Erythroblast (primary cell): Measurements from ENCODE around the gene FERMT2.

ENCODE experiments used
- GATA1 ChIP-seq: IDR thresholded peaks from 2 replicates; pipeline ENCODE4 v1.6.1; 2011; ENCODE audit warnings: low read depth, mild to moderate bottlenecking, control low read depth, low read length, moderate library complexity
- POLR2A ChIP-seq: IDR thresholded peaks from 2 replicates; pipeline ENCODE4 v1.6.1; 2011; ENCODE audit warnings: mild to moderate bottlenecking, low read length

GRCh38 chr14:52876311-52876710 is 74.5 kb downstream of the FERMT2 start:
- no peak for TF ChIP-seq POLR2A
- TF ChIP-seq GATA1, result no peak
